ENCODE measurements around the gene TDRD10.
"Not testable (repeated sequence)": the region's sequence is repeated elsewhere in the genome, so short reads cannot be mapped to it uniquely, and the experiment has no call there.

TDRD10 gene

GRCh38 chr1:154520333-154520732 lies 18.3 kb downstream of the TDRD10 start:
- DNase-seq = no peak

- DNase-seq = no peak
Observed at GRCh38 chr1:154521695-154522094, 19.7 kb downstream of the TDRD10 start.

GRCh38 chr1:154524881-154525280 lies 22.9 kb downstream of the TDRD10 start:
- DNase-seq = no peak

- DNase-seq = no peak
Observed at GRCh38 chr1:154527192-154527591, 25.2 kb downstream of the TDRD10 start.

- no peak for DNase-seq
Observed at GRCh38 chr1:154529308-154529707, 27.3 kb downstream of the TDRD10 start.

GRCh38 chr1:154531950-154532349 lies 29.9 kb downstream of the TDRD10 start:
- DNase-seq = not testable (repeated sequence)

- DNase-seq = no peak
Observed at GRCh38 chr1:154533952-154534844, 32.2 kb downstream of the TDRD10 start.

- no peak for DNase-seq
Observed at GRCh38 chr1:154536570-154536969, 34.6 kb downstream of the TDRD10 start.

- DNase-seq = no peak
Observed at GRCh38 chr1:154539486-154540483, 37.8 kb downstream of the TDRD10 start.

GRCh38 chr1:154541231-154541630 lies 39.2 kb downstream of the TDRD10 start:
- DNase-seq = no peak

GRCh38 chr1:154546264-154547063 lies 44.4 kb downstream of the TDRD10 start:
- peak; percentile 53 for DNase-seq

- DNase-seq = no peak
Observed at GRCh38 chr1:154547105-154547732, 45.2 kb downstream of the TDRD10 start.

- DNase-seq = no peak
Observed at GRCh38 chr1:154548028-154548427, 46.0 kb downstream of the TDRD10 start.

GRCh38 chr1:154549202-154549770 lies 47.3 kb downstream of the TDRD10 start:
- no peak for DNase-seq

GRCh38 chr1:154550070-154550469 lies 48.1 kb downstream of the TDRD10 start:
- DNase-seq = no peak

- no peak for DNase-seq
Observed at GRCh38 chr1:154550657-154551056, 48.6 kb downstream of the TDRD10 start.

GRCh38 chr1:154551474-154551873 lies 49.5 kb downstream of the TDRD10 start:
- no peak for DNase-seq

GRCh38 chr1:154552036-154552435 lies 50.0 kb downstream of the TDRD10 start:
- no peak for DNase-seq

GRCh38 chr1:154553056-154554030 lies 51.3 kb downstream of the TDRD10 start:
- no peak for DNase-seq

GRCh38 chr1:154556422-154556821 lies 54.4 kb downstream of the TDRD10 start:
- no peak for DNase-seq
